Subcutaneous abdominal adipose tissue (tissue), 5 donors: ENCODE results near the gene IL23R.

ENCODE experiments used
- H3K27ac ChIP-seq: one replicate; pipeline ENCODE4 v1.7.0; 2013; ENCODE audit warnings: low read depth, mild to moderate bottlenecking, inconsistent platforms, low read length, moderate library complexity
- H3K27me3 ChIP-seq, 5 donors: one replicate each; pipeline ENCODE4 v1.7.0; 2013; ENCODE audit warnings: low read length in 5 of 5, inconsistent platforms in 1 of 5; ENCODE audit not compliant: control insufficient read depth in 5 of 5, insufficient read depth in 4 of 5
- H3K36me3 ChIP-seq, 5 donors: one replicate each; pipeline ENCODE4 v1.7.0; 2013; ENCODE audit warnings: low read length in 5 of 5; ENCODE audit not compliant: control insufficient read depth in 5 of 5, insufficient read depth in 5 of 5
- H3K4me1 ChIP-seq, 5 donors: one replicate each; pipeline ENCODE4 v1.7.0; 2013; ENCODE audit warnings: low read length in 5 of 5, mild to moderate bottlenecking in 3 of 5, moderate library complexity in 1 of 5; ENCODE audit not compliant: control insufficient read depth in 5 of 5, insufficient read depth in 5 of 5
- H3K4me3 ChIP-seq, 5 donors: one replicate each; pipeline ENCODE4 v1.7.0; 2013; ENCODE audit warnings: low read length in 5 of 5, low read depth in 1 of 5
- H3K9ac ChIP-seq, 5 donors: one replicate each; pipeline ENCODE4 v1.7.0; 2013; ENCODE audit warnings: low read length in 5 of 5, mild to moderate bottlenecking in 4 of 5, moderate library complexity in 3 of 5
- H3K9me3 ChIP-seq, 5 donors: one replicate each; pipeline ENCODE4 v1.7.0; 2013; ENCODE audit warnings: low read length in 5 of 5; ENCODE audit not compliant: control insufficient read depth in 5 of 5
- donor health status: healthy.
- donor health status: healthy.
- donor health status: healthy.
- donor health status: healthy.
- donor health status: healthy.

The IL23R gene

GRCh38 chr1:67257173-67257535 is 90.9 kb downstream of the IL23R start:
- no peaks in the 10 kb centered on the region for H3K9me3 ChIP-seq
- no peaks in the 10 kb centered on the region for H3K27me3 ChIP-seq
- no peaks in the 10 kb centered on the region for H3K36me3 ChIP-seq
- peaks cover 0 to 5% (median 0%) of the 10 kb centered on the region in 5 donors for H3K4me1 ChIP-seq
- H3K27ac ChIP-seq = no peak overlapping the region
- H3K4me3 ChIP-seq = no peak overlapping the region
- H3K9ac ChIP-seq = no peak overlapping the region

DNA sequence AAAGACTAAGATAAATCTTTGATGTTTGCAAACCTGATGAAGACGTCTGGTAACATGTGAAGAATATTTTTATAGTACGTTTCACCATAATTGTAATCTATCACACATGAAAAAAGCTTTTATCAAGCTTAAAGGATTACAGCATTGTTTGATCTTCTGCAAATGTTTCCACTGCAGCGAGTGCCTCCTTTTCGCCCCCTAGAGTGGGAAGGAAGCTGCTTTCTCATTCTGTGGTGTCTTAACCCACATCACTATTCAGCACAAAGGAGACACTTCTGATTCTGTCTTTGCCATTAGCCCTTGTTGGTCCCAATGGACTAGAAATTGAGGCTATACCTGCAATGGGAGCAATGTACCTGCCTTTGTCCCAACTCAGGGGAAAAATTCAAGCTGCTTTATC is 95.4 kb downstream of the IL23R start:
- no peaks in the 10 kb centered on the region for H3K9me3 ChIP-seq
- no peak overlapping the region for H3K27ac ChIP-seq
- no peak overlapping the region for H3K9ac ChIP-seq
- H3K36me3 ChIP-seq = no peaks in the 10 kb centered on the region
- no peak overlapping the region for H3K4me3 ChIP-seq
- no peaks in the 10 kb centered on the region for H3K27me3 ChIP-seq
- peaks cover 0 to 4% (median 0%) of the 10 kb centered on the region in 5 donors for H3K4me1 ChIP-seq

DNA sequence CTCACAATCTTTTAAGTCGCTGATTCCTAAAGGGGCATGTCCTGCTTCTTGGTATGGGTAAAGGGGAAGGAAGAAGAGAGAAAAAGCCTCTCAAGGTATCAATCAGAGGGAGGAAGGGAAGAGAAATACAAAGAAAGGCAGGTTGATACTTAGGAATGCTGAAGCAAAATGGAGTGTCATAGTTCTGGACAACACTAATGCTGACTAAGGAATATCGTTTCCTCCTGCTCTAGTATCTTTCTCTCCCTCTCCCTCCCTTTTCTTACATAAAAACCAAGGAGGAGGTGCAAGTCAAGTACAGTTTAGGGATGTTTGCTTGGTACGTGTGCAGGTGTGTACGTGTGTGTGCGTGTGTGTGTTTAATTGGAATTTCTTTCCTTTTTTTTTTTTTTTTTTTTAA is 96.5 kb downstream of the IL23R start:
- Histone ChIP-seq H3K9me3 (no peaks in the 10 kb centered on the region), H3K9ac (no peak overlapping the region), H3K27me3 (no peaks in the 10 kb centered on the region), H3K27ac (no peak overlapping the region), H3K4me3 (no peak overlapping the region), H3K4me1 (peaks cover 0 to 3% (median 0%) of the 10 kb centered on the region in 5 donors), H3K36me3 (no peaks in the 10 kb centered on the region)

DNA sequence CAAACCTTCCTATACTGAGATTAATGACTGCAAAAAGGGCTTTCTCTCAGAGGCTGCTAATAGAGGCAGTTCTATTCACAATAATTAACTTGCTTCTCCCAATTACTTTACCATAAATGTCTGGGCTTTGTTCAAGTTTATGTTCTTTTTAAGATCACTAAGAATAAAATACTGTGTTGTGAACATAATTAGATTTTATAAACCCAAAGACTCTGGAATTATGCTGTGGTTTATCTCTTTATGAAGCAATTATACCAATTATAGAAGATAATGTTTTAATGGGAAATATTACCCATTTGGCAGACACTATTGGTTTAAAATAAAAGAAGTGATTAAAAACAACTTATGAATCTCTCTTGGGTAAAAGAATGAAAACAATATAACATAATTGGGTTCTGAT is 97.9 kb downstream of the IL23R start:
- H3K27me3 ChIP-seq = no peaks in the 10 kb centered on the region
- H3K36me3 ChIP-seq = no peaks in the 10 kb centered on the region
- no peak overlapping the region for H3K27ac ChIP-seq
- H3K9me3 ChIP-seq = no peaks in the 10 kb centered on the region
- no peak overlapping the region for H3K4me3 ChIP-seq
- peaks cover 0 to 3% (median 0%) of the 10 kb centered on the region in 5 donors for H3K4me1 ChIP-seq
- H3K9ac ChIP-seq = no peak overlapping the region

- no peaks in the 10 kb centered on the region for H3K27me3 ChIP-seq
- H3K4me1 ChIP-seq = peaks cover 0 to 3% (median 0%) of the 10 kb centered on the region in 5 donors
- H3K9me3 ChIP-seq = no peaks in the 10 kb centered on the region
- no peak overlapping the region for H3K27ac ChIP-seq
- no peaks in the 10 kb centered on the region for H3K36me3 ChIP-seq
- no peak overlapping the region for H3K9ac ChIP-seq
- no peak overlapping the region for H3K4me3 ChIP-seq
Observed at GRCh38 chr1:67264899-67265298, 98.6 kb downstream of the IL23R start.

DNA sequence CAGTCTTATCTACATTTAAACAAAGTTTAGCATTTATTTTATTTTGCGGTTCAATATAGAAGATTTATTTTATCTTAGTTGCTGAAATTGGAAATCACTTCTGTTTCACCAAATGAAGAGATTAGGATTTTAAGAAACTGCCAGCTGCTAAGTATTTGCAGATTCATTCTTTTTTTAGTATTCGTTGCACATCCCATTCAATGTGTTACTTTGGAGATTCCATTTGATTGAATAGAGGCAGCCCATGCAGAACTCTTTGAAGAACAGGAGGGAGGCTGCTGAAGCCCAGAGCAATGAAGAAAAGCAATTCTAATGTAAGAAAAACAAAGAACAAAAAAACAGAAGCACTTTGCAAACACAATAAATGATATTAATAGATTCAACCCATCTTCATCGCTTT is 102.8 kb downstream of the IL23R start:
- peaks cover 0 to 12% (median 4%) of the 10 kb centered on the region in 5 donors for H3K9me3 ChIP-seq
- H3K4me3 ChIP-seq = no peak overlapping the region
- H3K36me3 ChIP-seq = no peaks in the 10 kb centered on the region
- H3K27me3 ChIP-seq = no peaks in the 10 kb centered on the region
- H3K9ac ChIP-seq = no peak overlapping the region
- H3K27ac ChIP-seq = no peak overlapping the region
- peaks cover 0 to 3% (median 0%) of the 10 kb centered on the region in 5 donors for H3K4me1 ChIP-seq

DNA sequence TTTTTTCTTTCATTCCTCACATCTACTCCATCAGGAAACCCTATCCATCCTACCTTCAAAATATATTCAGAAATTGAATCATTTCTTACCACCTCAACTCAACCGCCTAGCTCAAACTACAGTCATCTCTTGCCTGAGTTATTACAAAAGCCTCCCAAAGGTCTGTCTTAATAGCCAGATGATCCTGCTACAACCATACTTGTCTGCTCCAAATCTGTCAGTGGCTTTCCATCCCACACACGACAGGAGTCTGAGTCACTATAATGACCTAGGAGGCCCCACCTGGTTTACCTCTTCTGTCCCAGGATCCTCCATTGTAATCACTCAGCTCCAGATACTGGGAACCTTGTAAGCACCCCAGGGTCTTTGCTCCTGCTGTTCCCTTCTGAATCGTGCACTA is 104.3 kb downstream of the IL23R start:
- H3K4me1 ChIP-seq = no peaks in the 10 kb centered on the region
- H3K9ac ChIP-seq = no peak overlapping the region
- no peak overlapping the region for H3K27ac ChIP-seq
- H3K9me3 ChIP-seq = peaks cover 0 to 12% (median 4%) of the 10 kb centered on the region in 5 donors
- no peaks in the 10 kb centered on the region for H3K36me3 ChIP-seq
- H3K4me3 ChIP-seq = no peak overlapping the region
- H3K27me3 ChIP-seq = no peaks in the 10 kb centered on the region

GRCh38 chr1:67273591-67273990 is 107.3 kb downstream of the IL23R start:
- Histone ChIP-seq H3K9me3 (peaks cover 0 to 12% (median 4%) of the 10 kb centered on the region in 5 donors), H3K4me1 (no peaks in the 10 kb centered on the region), H3K27ac (no peak overlapping the region), H3K4me3 (no peak overlapping the region), H3K36me3 (no peaks in the 10 kb centered on the region), H3K9ac (no peak overlapping the region), H3K27me3 (no peaks in the 10 kb centered on the region)

DNA sequence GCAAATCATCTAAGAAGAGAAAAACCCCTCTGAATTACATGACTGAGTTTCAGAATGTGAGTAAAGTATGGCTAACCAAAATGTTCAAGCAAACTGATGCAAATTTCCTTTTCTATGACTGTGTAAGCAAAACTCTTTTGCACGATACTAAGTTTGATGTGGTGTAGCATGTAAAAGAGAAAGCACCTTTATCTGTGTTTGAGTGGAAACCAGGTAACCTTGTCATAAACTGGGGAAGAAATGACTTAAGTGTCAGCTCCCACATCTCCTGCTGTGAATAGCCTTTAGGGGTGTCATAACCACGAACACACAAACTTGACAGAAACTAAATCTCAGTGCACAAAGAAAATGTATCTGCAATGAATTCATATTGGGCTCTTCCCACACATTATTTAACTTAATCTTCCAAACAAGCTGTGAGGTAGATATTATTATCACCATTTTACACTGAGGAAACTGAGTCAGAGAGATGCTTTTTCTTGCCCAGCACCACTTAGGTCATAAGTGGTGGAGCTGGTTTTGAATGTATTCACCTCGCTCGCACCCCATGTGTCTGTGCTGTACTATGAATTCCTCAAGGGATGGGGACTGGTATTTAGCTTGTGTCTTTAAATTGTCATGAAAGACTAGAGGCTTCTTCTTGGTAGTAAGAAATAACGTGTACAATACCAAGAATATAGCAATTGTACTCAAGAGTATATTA is 108.5 kb downstream of the IL23R start:
- Histone ChIP-seq H3K27ac (no peak overlapping the region), H3K4me1 (no peaks in the 10 kb centered on the region), H3K36me3 (no peaks in the 10 kb centered on the region), H3K27me3 (no peaks in the 10 kb centered on the region), H3K9ac (no peak overlapping the region), H3K9me3 (peaks cover 0 to 12% (median 4%) of the 10 kb centered on the region in 5 donors), H3K4me3 (no peak overlapping the region)

DNA sequence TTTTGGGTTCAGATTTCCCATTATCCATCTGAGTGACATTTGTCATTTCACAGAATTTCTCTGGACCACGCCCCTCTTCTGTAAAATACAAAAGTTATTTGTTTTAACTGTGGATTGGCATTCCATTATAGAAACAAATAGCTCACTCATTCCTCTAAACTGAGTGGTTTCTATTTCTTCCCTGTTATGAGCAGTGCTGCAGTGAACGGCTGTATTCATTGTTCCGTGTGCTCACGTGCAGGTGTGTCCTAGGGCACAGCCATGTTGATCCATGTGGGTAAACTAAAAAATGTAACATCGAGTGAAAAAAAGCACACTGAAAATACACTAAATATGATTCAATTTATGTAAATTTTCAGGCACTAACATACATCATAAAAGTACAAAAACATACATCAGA is 114.4 kb downstream of the IL23R start:
- Histone ChIP-seq H3K27ac (no peak overlapping the region), H3K27me3 (no peaks in the 10 kb centered on the region), H3K36me3 (no peaks in the 10 kb centered on the region), H3K9ac (no peak overlapping the region), H3K4me1 (no peaks in the 10 kb centered on the region), H3K9me3 (no peaks in the 10 kb centered on the region), H3K4me3 (no peak overlapping the region)
